Central memory CD4-positive, alpha-beta T cell (primary cell): ENCODE data around the gene PER2.
"Not testable (repeated sequence)": the region's sequence is repeated elsewhere in the genome, so short reads cannot be mapped to it uniquely, and the experiment has no call there.

Source experiments
- DNase-seq: peaks from one replicate; pipeline ENCODE4 v3.0.0; 2022
- total RNA-seq, 3 experiments: gene quantifications; one replicate each; lab custom pipeline; 2026; lab: John Stamatoyannopoulos, UW

The PER2 gene
- 24.8 to 35.5 (median 26.2) reads per million in 3 experiments for total RNA-seq

DNA sequence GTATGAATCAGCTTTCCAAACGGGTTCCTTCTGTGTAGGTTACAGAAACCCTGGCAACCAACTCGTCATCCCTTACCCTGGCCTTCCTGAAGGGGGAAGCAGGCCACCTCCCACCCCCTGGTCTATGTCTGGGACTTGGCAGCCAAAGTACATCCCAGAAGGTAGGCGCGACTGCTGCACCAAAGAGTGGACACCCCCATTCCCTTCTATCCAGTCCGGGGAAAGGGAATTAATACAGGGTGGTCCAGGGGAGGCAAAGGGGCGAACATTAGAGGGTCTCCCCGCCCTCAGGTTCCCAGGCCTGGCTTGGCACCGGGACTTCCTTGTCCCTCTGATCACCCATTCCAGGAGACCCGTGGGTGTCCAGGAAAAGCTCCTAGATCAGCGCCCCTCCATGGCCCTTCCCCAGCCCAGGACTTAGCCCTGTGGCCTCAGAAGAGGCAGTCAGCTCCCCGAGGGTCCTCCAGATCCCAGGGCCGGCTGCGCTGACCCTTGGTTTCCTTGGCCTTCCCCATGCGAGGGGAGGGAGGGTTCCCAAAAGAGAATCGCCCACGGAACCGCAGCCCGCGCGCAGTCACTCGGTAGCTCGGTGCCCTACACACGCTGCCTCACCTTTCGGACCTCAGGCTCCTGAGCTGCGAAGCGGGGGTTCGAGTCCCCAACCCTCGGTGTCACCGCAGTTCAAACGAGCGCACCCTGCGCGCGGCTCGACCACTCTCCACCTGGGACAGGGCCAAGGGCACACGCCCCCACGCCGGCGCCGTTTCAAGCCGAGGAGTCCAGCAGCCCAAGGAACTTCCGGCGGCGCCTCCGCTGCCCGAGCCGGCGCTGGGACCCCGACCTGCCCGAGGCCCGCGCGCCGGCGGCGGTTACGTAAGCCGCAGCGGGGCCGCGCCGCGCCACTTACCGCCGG is at the start of gene PER2:
Gene PER2 (minus strand): TSS at position 874 of the 913 bp plus-strand sequence. CDS start 10,674 bp downstream, outside the sequence.
- peak; percentile 31 for DNase-seq

DNA sequence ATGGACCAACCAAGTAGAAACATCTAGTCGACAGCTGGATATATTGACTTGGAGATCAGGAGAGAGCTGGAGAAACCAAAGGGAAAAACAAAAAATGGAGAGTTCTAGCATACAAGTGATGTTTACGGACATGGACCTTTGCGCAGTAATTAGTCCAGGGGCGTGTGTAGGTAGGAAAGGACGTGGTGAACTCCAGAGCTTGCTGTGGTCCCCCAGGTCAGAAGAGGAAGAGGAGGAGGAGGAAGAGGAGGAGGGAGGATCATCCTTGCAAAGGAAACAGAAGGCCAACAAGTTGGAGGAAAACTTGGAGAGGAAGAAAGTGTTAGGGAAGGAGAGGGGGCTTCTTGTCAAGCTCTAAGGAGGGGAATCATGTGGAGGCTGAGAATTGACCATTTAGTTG is 49.4 kb upstream of the PER2 start:
- no peak for DNase-seq

DNA sequence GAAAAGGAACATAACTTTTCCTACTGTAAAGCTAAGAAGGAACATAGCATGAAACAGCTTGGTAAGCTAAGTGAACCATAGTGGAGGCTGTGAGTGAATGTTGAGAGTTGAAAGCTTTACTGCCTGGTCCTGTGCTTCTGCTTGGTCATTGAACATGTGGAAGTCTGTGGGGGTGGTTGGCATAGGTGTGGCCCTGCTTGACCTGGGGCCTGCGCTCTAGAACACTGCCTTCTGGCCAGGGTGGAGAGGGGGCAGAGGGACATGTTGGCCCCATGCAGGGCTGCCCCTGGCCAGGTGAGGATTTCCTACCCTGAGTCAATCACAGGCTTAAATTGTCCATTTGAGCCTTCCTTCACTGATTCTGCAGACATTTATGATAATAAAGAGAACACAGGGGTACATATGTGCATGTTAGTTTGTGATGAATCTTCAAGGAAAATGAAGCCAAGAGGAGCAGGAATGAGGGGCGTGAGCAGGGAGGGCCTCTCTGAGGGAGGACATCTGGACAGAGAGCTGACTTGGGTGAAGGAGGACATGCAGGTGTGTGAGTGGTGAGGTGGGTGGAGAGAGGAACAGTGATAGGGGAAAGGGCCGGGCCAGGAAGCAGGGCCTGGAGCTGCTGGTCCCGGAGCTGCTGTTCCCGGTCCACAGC is 48.5 kb upstream of the PER2 start:
- no peak for DNase-seq

DNA sequence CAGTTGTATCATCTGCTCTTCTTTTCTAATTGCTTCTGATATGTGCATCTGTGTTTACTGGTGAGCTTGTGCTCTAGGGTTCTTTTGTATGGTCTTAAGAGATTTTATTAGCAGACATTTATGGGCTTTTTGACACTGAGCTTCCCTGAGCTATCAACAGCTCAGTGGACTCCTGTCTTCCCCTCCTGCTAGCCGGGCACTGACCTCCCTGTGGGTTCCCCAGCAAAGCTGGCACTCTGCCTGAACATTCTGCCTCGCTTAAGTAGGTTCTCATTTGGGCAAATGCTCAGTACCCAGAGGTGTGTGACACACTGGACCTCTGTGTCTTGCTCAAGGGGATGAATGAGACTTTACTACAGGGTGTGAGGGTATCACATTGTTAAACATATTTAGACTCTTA is 47.7 kb upstream of the PER2 start:
- no peak for DNase-seq

GRCh38 chr2:238335591-238335990 is 47.2 kb upstream of the PER2 start:
- not testable (repeated sequence) for DNase-seq

DNA sequence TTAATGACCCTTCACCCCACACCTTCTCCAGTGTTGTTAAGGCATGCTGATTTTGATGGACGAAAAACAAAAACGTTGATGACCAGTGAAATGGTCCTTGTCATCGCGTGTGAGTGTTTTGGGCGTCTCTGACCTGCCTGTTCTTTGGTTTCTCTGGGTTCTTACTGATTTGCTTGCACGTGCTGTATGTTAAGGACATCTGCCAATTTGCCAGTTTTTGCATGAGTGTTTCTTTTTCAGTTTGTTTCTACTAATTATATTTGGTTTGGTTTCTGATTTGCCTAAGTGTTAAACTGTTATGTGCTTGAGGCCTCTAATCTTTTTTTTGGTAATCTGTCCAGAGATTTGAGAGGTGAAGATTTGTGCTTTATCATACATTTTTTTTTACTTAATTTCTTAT is 46.5 kb upstream of the PER2 start:
- DNase-seq: no peak

- no peak for DNase-seq
Observed at GRCh38 chr2:238331916-238332315, 43.5 kb upstream of the PER2 start.

DNA sequence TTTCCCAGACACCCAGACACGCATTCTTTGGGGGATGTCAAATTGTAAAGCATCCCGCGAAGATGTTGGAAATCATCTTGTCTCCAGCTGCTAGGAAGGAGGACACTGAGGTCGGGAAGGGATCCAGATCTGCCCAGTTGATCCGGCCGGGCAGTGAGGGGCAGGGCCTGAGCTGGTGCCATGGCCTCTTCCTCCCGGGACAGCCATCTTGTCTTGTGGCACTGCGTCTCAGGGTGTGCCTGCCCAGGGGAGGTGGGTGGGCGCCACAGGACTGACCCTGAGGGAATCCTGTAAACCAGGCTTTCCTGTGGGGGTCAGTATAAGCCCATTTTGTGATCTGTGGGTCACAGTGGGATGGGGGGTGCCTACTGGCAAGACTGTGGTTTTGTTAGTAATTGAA is 42.0 kb upstream of the PER2 start:
- no peak for DNase-seq

DNA sequence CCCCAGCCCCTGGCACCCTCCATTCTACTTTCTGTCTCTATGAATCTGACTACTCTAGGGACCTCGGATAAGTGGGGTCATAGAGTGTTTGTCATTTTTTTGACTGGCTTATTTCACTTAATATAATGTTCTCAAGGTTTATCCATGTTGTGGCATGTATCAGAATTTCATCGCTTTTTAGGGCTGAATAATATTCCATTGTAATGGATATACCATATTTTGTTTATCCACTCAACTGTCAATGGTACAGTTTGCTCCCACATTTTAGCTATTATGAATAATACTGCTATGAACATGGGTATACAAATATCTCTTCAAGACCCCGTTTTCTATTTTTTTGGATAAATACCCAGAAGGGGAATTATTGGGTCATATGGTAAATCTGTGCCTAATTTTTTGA is 39.3 kb upstream of the PER2 start:
- no peak for DNase-seq

- DNase-seq: no peak
Observed at GRCh38 chr2:238326801-238327365, 38.5 kb upstream of the PER2 start.

DNA sequence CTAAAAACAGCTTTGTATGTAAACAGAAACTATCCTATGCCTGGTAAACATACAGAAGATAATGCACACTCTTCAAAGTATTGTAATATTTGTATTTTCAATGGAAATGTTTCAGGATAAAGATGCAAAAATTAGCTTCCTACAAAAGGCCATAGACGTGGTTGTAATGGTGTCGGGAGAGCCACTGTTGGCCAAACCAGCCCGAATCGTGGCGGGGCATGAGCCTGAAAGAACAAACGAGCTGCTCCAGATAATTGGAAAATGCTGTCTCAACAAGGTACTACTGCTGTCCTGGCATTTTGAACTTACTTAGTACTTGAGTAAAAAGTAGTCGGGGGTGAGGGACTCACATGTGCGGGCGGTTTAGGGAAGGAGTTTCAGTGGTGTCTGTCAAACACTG is 37.3 kb upstream of the PER2 start:
- no peak for DNase-seq

DNA sequence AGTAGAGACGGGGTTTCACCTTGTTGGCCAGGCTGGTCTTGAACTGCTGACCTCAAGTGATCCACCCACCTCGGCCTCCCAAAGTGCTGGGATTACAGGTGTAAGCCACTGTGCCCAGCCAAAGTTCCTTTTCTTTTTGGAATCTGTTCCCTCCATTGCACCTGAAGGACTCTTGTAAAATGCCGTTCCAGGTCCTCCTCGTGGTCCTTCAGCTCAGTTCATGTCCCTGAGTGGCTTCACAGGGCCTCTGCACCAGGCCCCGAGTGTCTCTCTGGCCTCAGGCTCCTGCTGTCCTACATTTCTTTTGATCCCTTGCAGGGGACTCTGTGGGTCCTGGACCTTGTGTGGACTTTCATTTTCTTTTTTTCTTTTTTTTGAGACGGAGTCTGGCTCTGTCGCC is 35.8 kb upstream of the PER2 start:
- DNase-seq: not testable (repeated sequence)

GRCh38 chr2:238322001-238322411 is 33.6 kb upstream of the PER2 start:
- DNase-seq: no peak

- no peak for DNase-seq
Observed at GRCh38 chr2:238321467-238321866, 33.1 kb upstream of the PER2 start.

- DNase-seq: peak; percentile 2
Observed at GRCh38 chr2:238320648-238321281, 32.4 kb upstream of the PER2 start.

DNA sequence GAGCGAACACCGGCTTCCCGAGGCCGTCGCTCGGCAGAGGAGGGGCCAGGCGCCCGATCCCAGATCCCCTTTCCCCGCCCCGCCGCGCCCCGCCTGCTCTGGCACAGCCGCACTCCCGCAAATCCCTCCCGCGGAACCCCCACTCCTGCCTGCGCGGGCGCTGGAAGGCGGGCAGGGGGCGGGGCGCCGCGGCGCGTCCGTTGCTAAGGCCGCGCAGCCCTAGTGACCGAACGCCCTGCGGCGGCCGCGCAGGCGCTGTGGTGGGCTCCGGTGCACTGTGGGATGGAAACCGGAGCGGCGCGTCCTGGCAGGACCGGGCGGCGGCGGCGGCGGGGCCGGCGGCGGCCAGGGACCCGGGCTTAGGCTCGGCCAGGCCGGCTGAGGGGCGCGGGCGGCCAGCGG is 31.8 kb upstream of the PER2 start, which contains the start of gene TRAF3IP1:
Gene TRAF3IP1 (plus strand): TSS at position 273 of the 402 bp plus-strand sequence. CDS start 145 bp downstream, outside the sequence.
- DNase-seq: peak; percentile 83

DNA sequence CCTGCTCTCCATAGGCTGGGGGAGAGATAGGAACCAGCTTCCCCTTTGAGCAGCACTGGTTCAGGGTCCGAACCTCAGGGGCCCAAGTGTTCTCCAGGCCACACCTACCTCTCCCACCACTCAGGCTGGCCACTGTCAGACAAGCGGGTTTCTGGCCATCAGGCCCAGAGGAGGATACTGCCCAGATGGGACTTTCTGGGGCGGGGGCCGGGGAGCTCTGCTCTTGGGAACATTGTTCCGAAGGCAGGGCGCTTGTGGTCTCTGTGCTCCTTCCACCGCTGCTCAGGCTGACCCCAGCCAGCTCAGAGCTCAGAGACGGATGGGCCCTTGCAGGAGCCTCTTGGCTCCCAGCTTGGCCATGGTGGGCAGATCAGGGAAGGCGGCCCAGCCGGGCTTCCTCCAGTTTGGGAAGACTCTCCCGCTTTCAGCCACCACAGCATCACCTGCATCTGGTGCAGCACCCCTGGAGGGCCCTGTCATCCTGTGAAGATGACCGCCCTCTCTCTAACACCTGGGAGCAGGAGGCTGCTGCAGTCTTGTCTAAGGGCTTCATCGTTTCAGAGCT is 26.7 kb upstream of the PER2 start:
- no peak for DNase-seq

- DNase-seq: no peak
Observed at GRCh38 chr2:238314576-238314975, 26.2 kb upstream of the PER2 start.

DNA sequence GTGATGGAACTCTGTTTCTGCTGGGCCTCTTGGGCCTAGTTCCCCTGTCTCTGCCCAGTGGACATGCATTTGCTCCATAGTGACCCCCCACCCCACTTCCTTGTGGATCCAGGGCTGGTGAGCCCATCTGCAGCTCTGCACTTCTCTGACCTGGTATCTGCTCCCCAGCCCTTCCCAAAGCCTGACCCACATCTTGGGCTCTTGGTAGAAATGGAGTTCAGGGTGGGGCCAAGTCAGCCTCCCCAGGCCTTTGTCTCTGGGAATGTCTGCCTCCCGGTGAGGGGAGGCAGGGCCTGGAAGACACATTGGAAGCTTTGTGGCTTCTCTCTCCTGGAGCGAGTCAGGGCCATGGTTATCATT is 25.6 kb upstream of the PER2 start:
- no peak for DNase-seq

DNA sequence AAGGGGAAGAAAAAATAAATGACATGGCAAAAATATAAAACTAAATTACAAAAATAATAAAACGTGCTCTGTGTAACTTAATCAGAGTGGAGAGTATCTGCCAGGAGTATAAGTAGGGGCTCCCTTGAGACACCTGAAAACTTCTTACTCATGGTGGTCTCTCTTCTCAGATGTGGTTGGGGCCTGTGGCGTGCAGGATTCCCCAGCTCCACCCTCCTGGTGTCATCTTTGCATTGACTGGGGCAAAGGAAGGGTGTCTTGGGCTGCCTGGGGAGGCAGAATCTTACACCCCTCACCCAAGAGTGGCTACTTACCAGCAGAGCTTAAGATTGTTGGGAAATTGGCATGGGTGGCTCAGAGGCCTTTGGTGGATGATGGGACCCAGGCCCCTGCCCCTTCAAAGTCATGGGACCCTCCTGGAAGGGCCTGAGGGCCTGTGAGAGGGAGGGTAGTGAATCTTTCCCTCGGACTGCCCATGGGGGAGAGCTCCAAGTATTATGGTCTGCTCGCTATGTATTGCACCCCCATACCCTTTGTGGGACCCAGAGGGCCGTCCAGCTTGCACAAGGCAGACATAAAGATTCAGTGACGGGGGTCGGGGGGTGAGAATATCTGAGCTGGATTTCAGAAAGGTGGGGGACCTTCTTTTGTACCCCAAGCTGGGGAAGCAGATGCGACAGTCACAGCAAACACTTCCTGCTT is 25.0 kb upstream of the PER2 start:
- DNase-seq: no peak

DNA sequence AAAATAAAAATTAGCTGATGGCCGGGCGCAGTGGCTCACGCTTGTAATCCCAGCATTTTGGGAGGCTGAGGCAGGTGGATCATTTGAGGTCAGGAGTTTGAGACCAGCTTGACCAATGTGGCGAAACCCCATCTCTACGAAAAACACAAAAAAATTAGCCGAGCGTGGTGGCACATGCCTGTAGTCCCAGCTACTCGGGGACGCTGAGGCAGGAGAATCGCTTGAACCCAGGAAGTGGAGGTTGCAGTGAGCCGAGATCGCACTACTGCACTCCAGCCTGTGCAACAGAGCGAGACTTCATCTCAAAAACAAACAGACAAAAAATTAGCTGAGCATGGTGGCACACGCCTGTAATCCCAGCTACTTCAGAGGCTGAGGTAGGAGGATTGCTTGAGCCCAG is 22.3 kb upstream of the PER2 start:
- not testable (repeated sequence) for DNase-seq

DNA sequence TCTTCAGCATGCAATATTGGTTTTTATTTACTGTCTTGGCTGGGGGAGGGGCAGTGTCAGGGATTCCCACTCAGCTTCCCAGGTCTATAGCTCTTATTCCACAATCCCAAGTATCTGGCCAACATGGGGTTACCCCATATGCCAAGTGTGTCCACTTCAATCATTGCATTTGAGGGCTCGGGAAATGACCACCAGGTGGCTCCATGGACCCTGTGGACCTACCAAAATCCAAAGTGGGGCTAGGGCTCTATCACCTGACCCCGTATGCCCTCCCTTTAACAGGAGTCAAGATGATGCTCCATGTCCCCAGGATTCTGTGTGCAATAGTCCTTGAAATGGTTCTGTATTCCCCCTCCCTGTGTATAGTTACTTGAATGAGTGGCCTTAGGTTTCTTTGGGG is 19.8 kb upstream of the PER2 start:
- no peak for DNase-seq
